Suprapubic skin (tissue), 4 donors: ENCODE results near the gene AFF2.

ENCODE experiments used
- CTCF ChIP-seq, 2 donors: fragments of 200-600 bp in 1 of 2; fragments of 450-650 bp in 1 of 2; sonication (generic) in 1 of 2; IDR thresholded peaks; one replicate each; pipeline ENCODE4 v1.5.1; 2016 to 2019; ENCODE audit warnings: antibody characterized with exemption in 2 of 2, mild to moderate bottlenecking in 1 of 2, moderate library complexity in 1 of 2
- EP300 ChIP-seq: sonication (generic); formaldehyde crosslinking; IDR thresholded peaks from one replicate; pipeline ENCODE4 v1.6.1; 2017; ENCODE audit warnings: antibody characterized with exemption
- POLR2A ChIP-seq, 2 donors: fragments of 450-650 bp; IDR thresholded peaks; one replicate each; pipeline ENCODE4 v1.6.1; 2017; ENCODE audit warnings: antibody characterized with exemption in 2 of 2, mild to moderate bottlenecking in 2 of 2, moderate library complexity in 2 of 2
- POLR2AphosphoS5 ChIP-seq, 3 donors: sonication (generic); formaldehyde crosslinking; IDR thresholded peaks; one replicate each; pipeline ENCODE4 v1.6.1; 2017; ENCODE audit warnings: antibody characterized with exemption in 3 of 3

GRCh38 chrX:148960060-148960459 is 459.6 kb downstream of the AFF2 start:
- TF ChIP-seq CTCF (IDR thresholded peaks at IDR 0.05): no peak
- TF ChIP-seq POLR2A (IDR thresholded peaks at IDR 0.05): no peak
- TF ChIP-seq POLR2AphosphoS5 (IDR thresholded peaks at IDR 0.05): no peak
- TF ChIP-seq EP300: no peak
